HG03060 (cell line): ENCODE results near the gene DBNL.

Source experiments
- ATAC-seq: cut with Tn5 transposase; IDR thresholded peaks from one replicate; pipeline ENCODE4 v1.9.1; 2021; ENCODE audit warnings: low read depth, moderate number of reproducible peaks; ENCODE audit not compliant: unreplicated experiment

The DBNL gene

GRCh38 chr7:44107116-44107960 lies 62.8 kb downstream of the DBNL start:
- ATAC-seq: no peak

GRCh38 chr7:44107961-44108767 lies 63.7 kb downstream of the DBNL start:
- ATAC-seq: no peak

- no peak for ATAC-seq
These were observed 64.6 kb downstream of the DBNL start for GRCh38 chr7:44108768-44109750.

GRCh38 chr7:44109991-44110390 lies 65.5 kb downstream of the DBNL start:
- no peak for ATAC-seq

- ATAC-seq: no peak
These were observed 66.5 kb downstream of the DBNL start for GRCh38 chr7:44110719-44111635.
